ENCODE data around the gene DYRK2.

The DYRK2 gene

DNA sequence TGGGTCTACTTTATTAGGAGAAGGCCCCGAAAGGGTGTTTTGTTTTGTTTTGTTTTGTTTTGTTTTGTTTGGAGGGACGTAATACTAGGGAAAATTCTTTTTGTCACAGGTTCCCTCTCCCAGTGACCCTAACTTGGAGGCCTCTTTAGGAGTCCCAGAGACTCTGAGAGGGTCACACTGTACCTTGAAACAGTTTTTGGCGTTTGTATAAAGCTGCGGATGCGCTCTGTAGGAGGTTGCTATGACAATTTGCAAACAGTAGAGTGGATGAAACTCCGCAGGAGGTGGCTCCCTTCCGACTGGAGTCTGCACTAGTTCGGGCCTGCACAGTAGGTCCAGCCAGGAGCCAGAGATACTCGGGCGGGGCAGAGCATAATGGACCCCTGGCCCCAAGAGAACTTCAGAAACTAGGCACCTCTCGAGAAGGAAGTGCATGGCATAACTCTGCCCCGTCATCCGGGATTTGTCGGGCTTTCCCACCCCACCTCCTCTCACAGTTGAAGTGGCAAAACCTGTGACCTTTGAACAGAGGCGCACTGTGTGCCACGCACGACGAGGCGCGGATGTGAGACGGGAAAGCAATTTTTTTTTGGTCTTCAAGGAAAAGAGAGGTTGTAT lies 1.3 kb upstream of the DYRK2 start:
- no peak for DNase-seq

DNA sequence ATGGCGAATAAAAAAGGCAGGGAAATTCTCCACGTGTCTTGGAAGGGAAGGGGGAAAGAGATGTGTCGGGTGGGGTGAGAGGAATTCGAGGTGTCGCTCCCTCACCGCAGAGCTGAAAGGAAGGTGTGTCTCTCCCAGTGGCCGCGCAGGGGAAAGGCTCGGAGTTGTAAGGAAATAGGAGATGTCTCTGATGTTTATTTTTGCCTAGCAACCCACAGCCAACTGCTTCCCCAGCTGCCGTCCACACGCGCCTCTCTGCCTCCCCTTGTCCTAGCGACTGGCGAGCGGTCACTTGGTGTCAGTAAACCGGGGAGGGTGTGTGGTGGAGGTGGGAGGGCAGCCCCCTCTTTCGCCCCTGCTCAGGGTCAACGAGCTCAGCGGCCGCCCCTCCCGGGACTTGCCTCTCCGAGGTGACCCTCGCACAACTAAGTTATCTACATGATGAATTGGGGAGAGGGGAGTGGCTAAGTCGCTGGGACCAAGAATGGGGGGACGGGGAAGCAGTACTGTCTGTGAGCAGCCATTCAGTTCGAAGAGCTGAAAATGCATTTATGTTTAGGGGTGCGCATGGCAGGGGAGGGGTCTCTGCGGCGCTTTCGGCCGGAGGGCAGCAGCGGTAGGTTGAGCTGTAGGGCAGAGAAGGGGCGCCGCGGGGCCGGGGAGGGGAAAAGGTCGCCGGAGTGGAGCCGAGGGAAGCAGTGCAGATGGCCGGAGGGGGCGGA lies 585 bp upstream of the DYRK2 start:
- peak; percentile 57 for DNase-seq

DNA sequence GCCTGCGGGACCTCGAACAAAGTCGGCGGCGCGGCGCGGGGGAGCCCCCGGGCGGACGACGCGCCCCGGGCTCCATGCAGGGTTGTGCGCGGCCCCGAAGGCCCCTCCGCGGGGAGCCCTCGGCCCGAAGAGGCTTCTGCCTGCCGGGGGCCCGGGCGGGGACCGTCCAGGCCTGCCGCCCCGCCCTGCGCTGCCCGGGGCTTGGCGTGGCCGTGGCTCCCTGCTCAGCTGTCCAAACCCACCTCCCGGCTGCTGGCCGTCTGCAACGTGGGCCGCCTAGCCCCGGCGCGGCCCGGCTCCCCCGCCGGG lies 670 bp downstream of the DYRK2 start:
- no peak for DNase-seq

DNA sequence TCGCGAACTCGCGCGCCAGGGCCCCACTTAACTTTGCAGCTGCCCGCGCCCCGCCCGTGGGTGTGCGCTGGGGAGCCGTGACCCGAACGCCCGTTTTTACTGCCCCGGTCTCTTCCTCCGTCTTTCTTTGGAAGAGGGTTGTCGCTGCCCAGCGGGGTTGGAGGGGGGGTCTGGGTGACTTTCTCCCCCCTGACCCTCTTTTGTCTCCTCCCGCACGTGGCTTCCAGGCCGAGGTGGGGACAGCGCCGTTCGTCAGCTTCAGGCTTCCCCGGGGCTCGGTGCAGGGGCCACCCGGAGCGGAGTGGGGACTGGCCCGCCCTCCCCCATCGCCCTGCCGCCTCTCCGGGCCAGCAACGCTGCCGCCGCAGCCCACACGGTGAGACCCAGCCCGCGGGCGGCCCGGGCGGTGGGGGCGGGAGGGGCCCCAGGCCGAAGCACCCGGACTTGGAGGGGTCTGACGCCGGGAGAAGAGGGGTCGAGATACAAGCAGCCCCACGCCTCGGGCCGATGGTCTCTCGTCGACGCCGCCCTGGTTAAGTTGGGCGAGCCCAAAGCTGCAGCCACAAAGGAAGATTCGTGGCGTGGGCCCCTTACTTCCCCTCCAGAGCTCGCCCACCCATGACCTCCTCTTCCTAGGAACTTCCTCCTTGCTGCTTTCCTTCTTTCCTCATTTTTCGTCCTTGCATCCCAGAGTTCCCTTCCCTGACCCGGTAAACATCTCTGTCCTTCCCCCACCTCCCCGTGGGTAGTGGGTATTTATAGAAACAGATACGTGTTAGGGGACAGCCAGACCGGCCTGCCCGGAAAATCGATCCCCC lies 1.2 kb downstream of the DYRK2 start:
- DNase-seq, result no peak

DNA sequence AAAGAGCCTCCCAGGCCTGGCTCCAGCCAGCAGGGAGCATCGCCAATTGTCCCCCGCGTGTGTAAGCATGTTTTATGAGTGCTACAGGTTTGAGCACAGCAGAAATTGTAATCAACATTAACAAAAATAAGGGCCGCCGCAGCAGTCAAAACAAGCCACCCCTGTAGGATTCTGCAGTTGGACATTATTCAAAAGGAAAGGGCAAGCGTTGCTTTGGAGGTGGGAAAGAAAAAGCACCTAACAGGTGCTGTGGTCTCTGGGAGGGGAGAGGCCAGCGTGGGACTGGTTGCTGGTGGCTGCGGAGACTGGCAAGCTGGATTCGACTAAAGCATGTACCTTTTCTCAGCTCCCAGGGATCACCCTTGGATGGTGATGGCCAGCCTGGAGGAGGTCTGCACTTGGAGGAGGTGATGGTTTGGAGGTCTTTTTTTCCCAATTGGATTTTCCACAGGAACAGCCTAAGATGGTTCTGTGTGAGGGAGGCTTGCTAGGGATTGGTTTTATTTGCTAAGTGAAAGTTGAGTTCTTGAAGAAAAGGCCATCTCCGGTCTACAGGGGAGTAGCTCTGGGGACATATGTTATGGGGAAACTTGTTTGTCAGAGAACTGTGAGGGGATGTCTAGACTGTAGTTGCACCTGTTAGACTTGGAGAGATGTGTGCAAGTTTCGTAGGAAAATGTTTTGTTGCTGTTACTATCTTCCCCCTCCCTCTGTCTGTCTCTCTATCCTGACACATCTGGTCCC lies 2.0 kb downstream of the DYRK2 start:
- no peak for DNase-seq

DNA sequence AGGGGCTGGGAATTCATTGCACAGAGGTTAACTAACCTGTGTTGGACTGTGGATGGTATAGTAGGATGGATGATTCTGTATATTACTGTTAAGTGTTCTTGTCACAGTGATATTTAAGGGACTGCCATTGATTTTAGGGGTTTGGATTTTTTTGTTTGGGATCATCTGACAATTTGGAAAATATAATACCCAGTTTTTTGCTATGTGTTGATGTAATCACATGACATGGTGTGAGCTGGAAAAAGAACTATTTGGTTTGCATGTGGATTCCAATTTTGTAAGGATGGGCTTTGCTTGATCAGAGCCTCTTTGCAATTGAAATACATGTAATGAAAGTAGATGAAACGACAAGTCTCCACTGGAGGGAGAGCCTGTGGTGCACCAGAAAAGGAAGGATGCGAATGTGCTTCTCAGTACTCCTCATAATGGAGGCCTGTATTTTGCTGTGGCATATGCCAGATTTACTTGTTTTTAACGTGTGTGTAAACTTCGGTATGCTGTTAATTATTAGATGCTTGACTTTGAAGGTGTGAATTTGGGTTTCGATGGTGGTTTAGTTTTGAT lies 2.7 kb downstream of the DYRK2 start:
- no peak for DNase-seq

DNA sequence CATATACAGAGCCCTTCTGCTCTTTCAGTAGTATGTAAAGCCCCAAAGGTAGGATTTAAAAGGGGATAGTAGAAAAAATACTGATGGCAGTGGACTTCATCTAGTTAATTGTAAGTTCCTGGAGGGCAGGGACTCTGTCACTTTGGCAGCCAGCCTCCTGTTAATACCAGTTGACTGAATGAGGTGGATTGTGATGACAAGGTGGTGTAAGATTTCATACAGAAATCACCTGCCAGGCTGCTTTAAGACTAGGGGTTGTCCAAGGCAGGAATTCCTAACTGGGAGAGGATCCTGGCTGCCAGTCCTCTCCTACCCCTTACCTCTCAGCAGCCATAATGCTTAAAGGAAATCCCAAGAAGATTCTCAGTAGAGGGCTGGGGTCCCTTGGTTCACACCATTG lies 7.3 kb downstream of the DYRK2 start:
- no peak for DNase-seq

DNA sequence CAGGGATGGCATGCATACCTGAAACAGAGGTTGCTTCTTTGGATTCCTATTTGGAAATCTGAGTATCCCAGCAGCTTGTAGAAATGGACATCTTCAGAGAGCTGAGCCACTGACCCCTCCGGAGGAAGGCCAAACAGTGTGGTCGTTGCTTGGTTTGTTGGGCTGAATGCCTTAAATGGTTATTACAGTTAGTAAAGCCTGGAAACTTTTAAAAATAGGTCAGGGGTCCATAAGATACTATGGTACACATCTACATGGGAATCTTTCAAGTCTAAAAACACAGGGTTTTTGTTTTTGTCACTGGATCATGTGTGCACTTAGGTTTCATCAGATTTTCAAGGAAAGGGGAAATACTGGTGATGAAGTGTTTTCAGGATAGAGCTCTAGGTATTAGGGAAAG lies 7.7 kb downstream of the DYRK2 start:
- DNase-seq, result no peak

DNA sequence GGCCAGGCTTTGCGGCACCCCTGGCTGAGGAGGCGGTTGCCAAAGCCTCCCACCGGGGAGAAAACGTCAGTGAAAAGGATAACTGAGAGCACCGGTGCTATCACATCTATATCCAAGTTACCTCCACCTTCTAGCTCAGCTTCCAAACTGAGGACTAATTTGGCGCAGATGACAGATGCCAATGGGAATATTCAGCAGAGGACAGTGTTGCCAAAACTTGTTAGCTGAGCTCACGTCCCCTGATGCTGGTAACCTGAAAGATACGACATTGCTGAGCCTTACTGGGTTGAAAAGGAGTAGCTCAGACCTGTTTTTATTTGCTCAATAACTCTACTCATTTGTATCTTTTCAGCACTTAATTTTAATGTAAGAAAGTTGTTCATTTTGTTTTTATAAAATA lies 9.9 kb downstream of the DYRK2 start:
- no peak for DNase-seq

DNA sequence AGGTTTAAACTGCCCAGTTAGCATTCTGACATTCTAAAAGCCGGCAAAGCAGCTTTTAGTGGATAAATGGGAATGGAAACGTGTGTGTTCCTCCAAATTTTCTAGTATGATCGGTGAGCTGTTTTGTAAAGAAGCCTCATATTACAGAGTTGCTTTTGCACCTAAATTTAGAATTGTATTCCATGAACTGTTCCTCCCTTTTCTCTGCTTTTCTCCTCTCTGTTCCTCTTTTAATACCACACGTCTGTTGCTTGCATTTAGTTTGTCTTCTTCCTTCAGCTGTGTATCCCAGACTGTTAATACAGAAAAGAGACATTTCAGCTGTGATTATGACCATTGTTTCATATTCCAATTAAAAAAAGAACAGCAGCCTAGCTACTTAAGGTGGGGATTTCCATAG lies 10.7 kb downstream of the DYRK2 start:
- no peak for DNase-seq

DNA sequence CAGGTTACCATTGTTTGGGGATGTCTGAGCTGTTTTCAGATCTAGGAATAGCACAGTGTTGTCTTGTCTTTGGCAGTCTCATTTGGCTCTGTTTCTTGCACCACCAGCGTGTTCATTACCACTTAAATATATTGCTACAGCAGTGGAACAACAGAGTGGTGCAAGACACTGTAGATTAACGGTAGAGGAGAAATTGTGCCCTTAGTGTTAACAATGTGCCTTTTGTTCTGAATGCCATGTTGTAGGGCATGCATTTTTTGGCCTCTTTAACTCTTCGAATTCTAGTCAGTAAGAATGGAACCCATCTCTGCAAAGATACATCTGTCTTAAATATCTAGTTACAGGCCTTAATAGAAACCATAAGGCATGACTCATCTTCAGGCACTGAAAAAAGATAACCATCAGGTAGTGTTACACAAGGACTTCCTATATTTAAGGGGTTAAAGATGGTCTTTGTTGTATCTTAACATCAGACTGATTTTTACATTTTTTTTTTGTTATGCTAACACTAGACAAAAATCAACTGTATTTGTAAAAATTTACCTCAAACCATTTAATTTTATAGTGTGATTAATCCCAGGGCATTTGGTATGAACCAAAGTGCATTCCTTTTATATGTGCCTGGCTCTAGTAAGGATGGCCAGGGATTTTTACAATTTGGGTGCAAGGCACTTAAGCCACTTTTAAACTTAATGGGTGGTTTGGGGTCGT lies 12.9 kb downstream of the DYRK2 start:
- no peak for DNase-seq

DNA sequence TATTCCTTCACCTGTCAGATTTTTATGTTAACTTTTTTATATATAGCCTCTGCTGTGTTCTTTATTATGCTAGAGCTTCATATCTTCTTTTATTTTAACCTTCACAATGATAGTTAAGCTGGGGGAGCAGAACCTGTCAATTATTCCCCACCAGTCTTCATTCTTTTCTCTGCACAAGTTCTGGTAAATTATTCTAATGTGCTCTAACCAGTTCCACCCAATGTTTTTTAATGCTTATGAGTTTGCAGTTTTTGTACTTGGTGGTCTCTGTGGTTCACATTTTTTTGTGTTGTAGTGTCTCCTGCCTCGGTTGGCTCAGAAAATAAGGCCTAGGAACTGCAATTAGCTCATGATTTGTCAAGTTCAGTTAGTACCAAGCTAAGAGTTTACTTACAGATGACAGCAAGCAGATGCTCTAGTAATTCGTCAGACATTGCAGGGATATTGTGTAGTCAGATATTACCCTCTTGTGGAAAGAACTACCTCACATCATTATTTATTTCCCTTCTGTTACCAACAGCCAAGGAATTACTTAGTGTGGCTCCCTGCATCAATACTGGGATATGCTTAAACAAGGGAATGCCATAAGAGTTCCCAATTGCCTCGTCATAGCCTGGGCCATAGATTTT lies 14.5 kb downstream of the DYRK2 start:
- no peak for DNase-seq

DNA sequence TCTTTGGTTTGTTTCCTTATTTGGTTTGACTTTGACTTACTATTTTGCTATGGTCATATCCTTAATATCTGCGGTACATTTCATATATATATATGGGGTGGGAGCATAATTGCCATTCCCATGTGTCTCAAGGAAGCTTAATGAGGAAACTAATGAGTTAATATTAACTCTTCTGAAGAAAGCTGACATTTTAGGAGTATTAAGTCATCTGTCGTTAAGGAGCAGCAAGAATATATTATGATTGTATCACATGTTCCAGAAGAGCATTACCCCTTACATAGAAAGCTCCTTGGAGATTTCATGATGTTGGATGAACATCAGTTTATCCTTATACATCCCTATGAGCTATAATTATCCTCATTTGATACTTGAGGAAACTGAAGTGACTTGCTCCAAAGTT lies 15.6 kb downstream of the DYRK2 start:
- no peak for DNase-seq

DNA sequence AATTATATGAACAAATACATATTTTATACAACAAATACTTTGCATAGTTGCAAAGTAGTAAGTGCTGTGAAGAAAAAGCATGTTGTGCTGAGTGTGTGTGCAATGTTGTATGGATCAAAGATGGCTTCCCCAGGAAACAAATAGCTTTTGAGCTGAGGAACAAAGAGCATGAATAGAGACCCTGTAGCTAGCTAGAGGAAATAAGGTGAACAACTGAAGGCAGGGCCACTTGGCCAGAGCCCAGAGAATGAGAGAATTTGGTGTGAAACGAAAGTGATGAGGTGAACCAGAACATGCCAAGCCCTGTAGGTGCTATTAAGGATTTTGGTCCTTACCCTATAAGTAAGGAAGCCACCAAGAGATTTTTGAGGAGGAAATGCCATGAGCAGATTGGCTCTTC lies 17.1 kb downstream of the DYRK2 start:
- no peak for DNase-seq

DNA sequence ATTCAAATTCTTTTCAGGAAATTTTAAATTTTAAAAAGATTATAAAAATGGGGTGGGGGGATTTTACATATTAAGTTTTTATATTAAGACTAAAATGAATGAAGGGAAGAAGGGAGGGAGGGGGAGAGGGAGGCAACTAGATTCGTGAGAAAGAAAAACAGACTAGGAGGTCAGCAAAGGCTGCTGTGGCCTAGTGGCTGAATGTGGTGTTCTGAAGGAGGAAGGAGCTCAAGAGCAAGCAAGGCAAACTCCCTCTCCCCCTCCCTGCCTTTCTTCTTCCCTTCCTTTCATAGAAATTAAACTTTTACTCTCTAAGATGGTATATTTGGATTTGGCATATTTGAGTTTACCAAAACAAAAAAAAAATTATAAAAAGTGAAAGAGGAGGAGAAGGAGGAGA lies 18.1 kb downstream of the DYRK2 start:
- DNase-seq, result no peak

DNA sequence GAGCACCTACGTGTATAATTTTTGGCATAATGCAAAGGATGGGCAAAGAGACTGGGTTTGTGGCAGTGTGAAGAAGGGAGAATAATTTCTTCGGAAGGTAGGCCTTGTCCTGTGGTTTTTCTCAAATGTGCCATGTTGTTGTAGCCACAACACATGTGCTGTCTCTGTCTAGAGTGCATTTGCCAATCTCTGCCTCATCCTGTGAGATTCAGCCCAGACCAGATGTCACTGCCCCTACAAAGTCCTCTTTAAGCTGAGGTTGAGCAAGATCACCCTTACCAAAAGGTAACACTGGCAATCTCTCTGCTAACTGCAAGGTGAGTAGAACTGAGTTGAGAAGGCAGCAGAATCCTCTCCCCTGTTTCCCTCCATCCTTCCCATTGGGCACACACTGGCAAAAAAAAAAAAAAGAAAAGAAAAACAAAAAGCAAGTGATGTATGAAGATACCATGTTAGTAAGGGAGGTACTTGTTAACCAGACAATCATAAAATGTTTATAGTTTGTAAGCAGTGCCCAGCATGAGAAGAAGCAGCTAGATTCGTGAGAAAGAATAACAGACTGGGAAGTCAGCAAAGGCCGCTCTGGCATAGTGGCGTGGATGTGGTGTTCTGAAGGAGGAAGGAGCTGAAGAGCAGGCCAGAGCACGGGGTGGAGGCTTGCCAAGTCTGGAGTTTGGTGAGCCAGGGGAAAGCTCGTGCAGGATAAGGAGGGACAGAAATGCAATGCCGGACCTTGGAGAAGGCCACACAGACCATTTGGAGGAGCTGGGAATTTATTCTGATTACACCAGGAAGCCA lies 18.9 kb downstream of the DYRK2 start:
- DNase-seq, result no peak

DNA sequence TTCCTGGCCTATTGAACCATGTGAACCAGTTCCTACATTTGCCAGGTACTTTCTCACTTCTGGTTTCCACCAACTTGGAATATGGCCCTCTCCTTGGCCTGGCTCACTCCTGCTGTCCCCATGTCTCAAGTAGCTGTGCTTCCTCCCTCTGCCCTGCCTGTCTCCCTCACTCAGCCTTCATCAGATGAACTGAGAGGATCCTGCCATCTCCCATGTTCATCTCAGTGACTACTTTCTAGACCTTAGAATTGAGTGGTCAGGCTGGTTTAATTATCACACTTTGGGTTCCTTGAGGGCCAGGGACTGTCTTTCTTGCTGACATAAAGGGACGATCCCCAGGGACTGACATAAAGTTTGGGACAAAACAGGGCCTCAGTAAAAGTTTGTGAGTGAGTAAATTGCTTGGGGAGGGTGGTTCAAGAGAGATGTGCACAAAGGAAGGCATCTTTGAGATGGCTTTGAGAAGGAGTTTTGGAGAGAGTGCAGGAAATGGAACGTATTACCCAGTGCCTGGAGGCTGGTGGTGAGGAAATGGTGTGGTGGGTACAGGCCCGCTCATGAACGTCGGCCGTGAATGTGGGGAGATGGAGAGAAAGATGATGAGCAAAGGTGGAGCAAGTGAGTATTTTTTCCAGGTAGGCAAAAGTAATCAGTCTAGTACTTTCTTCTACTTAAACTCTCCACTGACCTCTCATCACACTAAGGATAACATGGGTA lies 20.8 kb downstream of the DYRK2 start:
- no peak for DNase-seq

DNA sequence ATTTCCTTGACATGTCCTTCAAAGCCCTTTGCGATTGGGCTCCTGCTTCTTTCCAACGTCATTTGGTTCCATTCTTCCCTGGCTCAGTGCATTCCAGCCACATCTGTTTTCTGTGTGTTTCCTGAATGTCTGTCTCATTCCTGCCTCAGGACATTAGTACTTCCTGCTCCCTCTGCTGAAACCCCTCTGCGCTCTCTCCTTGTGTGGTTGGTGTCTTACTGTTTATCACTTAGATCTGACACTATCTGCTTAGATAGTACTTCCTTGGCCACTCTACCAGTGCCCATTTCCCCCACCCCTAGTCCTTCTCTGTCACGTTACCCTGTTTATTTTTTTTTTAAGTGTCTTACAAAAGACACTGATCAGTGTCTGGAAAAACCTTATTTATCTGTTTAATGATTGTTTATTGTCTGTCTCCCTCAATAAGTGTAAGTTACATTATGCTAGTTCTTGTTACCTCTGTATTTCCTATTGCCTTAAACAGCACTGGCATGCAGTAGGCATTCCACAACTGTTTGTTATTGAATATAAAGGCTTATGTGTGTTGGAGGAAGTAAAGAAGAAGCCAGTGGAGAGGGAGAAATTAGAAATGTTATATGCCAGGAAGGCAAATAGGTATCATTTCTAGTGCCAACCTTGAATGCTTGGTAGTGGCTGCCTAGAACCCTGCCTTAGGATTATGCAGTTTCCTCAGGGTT lies 21.5 kb downstream of the DYRK2 start:
- no peak for DNase-seq

DNA sequence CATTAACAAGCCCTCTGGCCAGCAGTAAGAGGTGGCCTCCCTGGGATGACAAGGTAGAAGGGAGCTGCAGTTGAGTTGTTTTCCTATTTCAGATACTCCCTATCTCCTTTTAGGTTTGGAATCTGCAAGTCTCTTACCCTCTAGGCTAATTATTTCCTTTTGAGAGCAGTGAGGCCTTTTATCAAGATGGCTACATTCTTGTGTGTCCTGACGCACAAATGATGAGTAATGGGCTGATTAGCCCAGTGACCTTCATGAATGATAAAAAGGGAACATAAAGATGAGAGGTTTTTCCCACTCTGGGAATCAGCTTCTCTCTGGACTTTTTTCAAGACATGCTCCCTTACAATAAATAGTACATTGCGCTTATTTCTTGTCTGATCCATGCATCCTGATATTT lies 22.9 kb downstream of the DYRK2 start:
- no peak for DNase-seq

DNA sequence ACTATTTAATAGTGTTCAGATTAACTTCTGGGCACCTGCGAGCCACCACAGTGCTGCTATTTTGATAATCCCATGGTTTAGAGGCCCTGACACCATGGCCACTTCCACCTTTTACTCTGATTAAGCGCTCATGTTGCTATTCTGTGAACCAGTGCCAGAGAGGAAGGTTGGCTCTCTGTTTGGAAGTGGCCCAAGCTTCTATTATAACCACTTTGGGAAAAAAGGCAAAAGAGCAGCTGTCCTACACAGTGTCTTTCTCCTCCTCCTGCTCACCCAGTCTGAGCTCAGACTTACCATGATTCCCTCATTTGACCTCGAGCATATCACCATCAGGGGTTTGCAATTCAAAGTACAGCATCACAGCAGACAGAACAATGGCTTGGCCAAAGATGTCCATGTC lies 23.3 kb downstream of the DYRK2 start:
- no peak for DNase-seq
